Naive B cell (primary cell): ENCODE results near the gene RTL5. TPM values are rescaled to one million over a fixed set of nuclear protein-coding genes. Genes with fewer than 3 reads are reported as not detected.

ENCODE experiments used
- ATAC-seq, 2 donors: fragments of 150-1000 bp; cut with Tn5 transposase; 2 replicates each; pipeline ENCODE4 v1.10.0; 2021; ENCODE audit warnings: low read depth in 2 of 2, mild to moderate bottlenecking in 2 of 2, moderate library complexity in 2 of 2
- DNase-seq: peaks from one replicate; pipeline ENCODE4 v3.0.0; 2022
- H3K27ac Mint-ChIP-seq, 6 donors: one replicate each; pipeline ENCODE4 v1.8.0; 2020 to 2022; ENCODE audit warnings: mild to moderate bottlenecking in 6 of 6, mixed read lengths in 6 of 6, moderate library complexity in 5 of 6, inconsistent platforms in 2 of 6
- H3K27me3 Mint-ChIP-seq, 3 donors: one replicate each; pipeline ENCODE4 v1.8.0; 2021 to 2022; ENCODE audit warnings: mixed read lengths in 3 of 3, mild to moderate bottlenecking in 1 of 3
- H3K36me3 Mint-ChIP-seq, 2 donors: one replicate each; pipeline ENCODE4 v1.8.0; 2020 to 2022; ENCODE audit warnings: mixed read lengths in 2 of 2, inconsistent platforms in 1 of 2, mild to moderate bottlenecking in 1 of 2
- H3K4me1 Mint-ChIP-seq, 3 donors: one replicate each; pipeline ENCODE4 v1.8.0; 2020 to 2022; ENCODE audit warnings: mixed read lengths in 3 of 3, inconsistent platforms in 1 of 3, mild to moderate bottlenecking in 1 of 3, moderate library complexity in 1 of 3
- H3K4me3 Mint-ChIP-seq, 8 donors: one replicate each; pipeline ENCODE4 v1.8.0; 2020 to 2022; ENCODE audit warnings: mild to moderate bottlenecking in 8 of 8, mixed read lengths in 8 of 8, moderate library complexity in 8 of 8, inconsistent platforms in 2 of 8
- H3K9me3 Mint-ChIP-seq, 7 donors: one replicate each; pipeline ENCODE4 v1.8.0; 2020 to 2022; ENCODE audit warnings: mixed read lengths in 7 of 7, mild to moderate bottlenecking in 5 of 7, inconsistent platforms in 2 of 7, moderate library complexity in 1 of 7
- polyA plus RNA-seq, 6 donors: library from polyadenylated mRNA; unstranded; fragments of 300-500 nt; fragmentation: Illumina TruSeq; gene quantifications; one replicate each; pipeline ENCODE4 v1.2.3, GENCODE V29; 2021; ENCODE audit warnings: low read depth in 6 of 6

Gene RTL5
- polyA plus RNA-seq, 6 donors from 2014 or later, result 0.12 to 0.17 TPM; not detected in 4

- no peak overlapping the region for H3K4me3 Mint-ChIP-seq
- peaks cover 8 to 18% (median 15%) of the 10 kb centered on the region in 3 donors for H3K4me1 Mint-ChIP-seq
- H3K27ac Mint-ChIP-seq, result no peak overlapping the region
- H3K27me3 Mint-ChIP-seq, result peaks cover 21 to 55% (median 24%) of the 10 kb centered on the region in 3 donors
- ATAC-seq, result peak; percentile 66 to 81
- no peaks in the 10 kb centered on the region for H3K36me3 Mint-ChIP-seq
- peak; percentile 70 for DNase-seq
- peaks cover 0 to 3% (median 0%) of the 10 kb centered on the region in 7 donors for H3K9me3 Mint-ChIP-seq
Observed at GRCh38 chrX:72126539-72127140, 5.1 kb downstream of the RTL5 start.

- H3K4me3 Mint-ChIP-seq, result no peak overlapping the region
- no peak overlapping the region for H3K27ac Mint-ChIP-seq
- H3K9me3 Mint-ChIP-seq, result peaks cover 0 to 3% (median 0%) of the 10 kb centered on the region in 7 donors
- ATAC-seq (no peak), DNase-seq (no peak)
- peaks cover 8 to 25% (median 18%) of the 10 kb centered on the region in 3 donors for H3K4me1 Mint-ChIP-seq
- H3K27me3 Mint-ChIP-seq, result peaks cover 18 to 55% (median 24%) of the 10 kb centered on the region in 3 donors
- H3K36me3 Mint-ChIP-seq, result no peaks in the 10 kb centered on the region
Observed at GRCh38 chrX:72126048-72126415, 5.7 kb downstream of the RTL5 start.

GRCh38 chrX:72125331-72126047 lies 6.2 kb downstream of the RTL5 start:
- no peak for ATAC-seq
- H3K27me3 Mint-ChIP-seq, result peaks cover 18 to 57% (median 23%) of the 10 kb centered on the region in 3 donors
- peaks cover 8 to 30% (median 22%) of the 10 kb centered on the region in 3 donors for H3K4me1 Mint-ChIP-seq
- no peak overlapping the region for H3K4me3 Mint-ChIP-seq
- H3K9me3 Mint-ChIP-seq, result peaks cover 0 to 3% (median 0%) of the 10 kb centered on the region in 7 donors
- H3K27ac Mint-ChIP-seq, result peak overlapping the region in 3 of 6 donors; percentile 26 to 63 (median 38)
- H3K36me3 Mint-ChIP-seq, result no peaks in the 10 kb centered on the region
- DNase-seq, result no peak

- Mint-ChIP-seq H3K4me3 (no peak overlapping the region), H3K27me3 (peaks cover 18 to 50% (median 18%) of the 10 kb centered on the region in 3 donors), H3K36me3 (no peaks in the 10 kb centered on the region), H3K27ac (peak overlapping the region in 3 of 6 donors; percentile 38 to 57 (median 41)), H3K4me1 (peaks cover 3 to 30% (median 22%) of the 10 kb centered on the region in 3 donors), H3K9me3 (peaks cover 0 to 2% (median 0%) of the 10 kb centered on the region in 7 donors)
- DNase-seq, result no peak
- ATAC-seq, result no peak
Observed at GRCh38 chrX:72124540-72125201, 7.0 kb downstream of the RTL5 start.

- H3K9me3 Mint-ChIP-seq, result no peaks in the 10 kb centered on the region
- H3K4me1 Mint-ChIP-seq, result peaks cover 3 to 30% (median 22%) of the 10 kb centered on the region in 3 donors
- peaks cover 10 to 39% (median 13%) of the 10 kb centered on the region in 3 donors for H3K27me3 Mint-ChIP-seq
- DNase-seq (no peak), ATAC-seq (no peak)
- H3K36me3 Mint-ChIP-seq, result no peaks in the 10 kb centered on the region
- H3K27ac Mint-ChIP-seq, result peak overlapping the region in 2 of 6 donors; percentile 27 to 57
- peak overlapping the region in 1 of 8 donors; percentile 51 for H3K4me3 Mint-ChIP-seq
Observed at GRCh38 chrX:72123471-72124185, 8.1 kb downstream of the RTL5 start.

GRCh38 chrX:72122621-72123337 lies 8.9 kb downstream of the RTL5 start:
- Mint-ChIP-seq H3K36me3 (no peaks in the 10 kb centered on the region), H3K4me3 (no peak overlapping the region), H3K4me1 (peaks cover 3 to 30% (median 22%) of the 10 kb centered on the region in 3 donors), H3K27ac (peak overlapping the region in 1 of 6 donors; percentile 96), H3K9me3 (no peaks in the 10 kb centered on the region), H3K27me3 (peaks cover 10 to 35% (median 13%) of the 10 kb centered on the region in 3 donors)
- ATAC-seq (no peak), DNase-seq (no peak)

- Mint-ChIP-seq H3K4me3 (peak overlapping the region in 5 of 8 donors; percentile 36 to 81 (median 70)), H3K27me3 (peaks cover 5 to 35% (median 13%) of the 10 kb centered on the region in 3 donors), H3K9me3 (no peaks in the 10 kb centered on the region), H3K4me1 (peaks cover 3 to 30% (median 22%) of the 10 kb centered on the region in 3 donors), H3K27ac (peak overlapping the region in 1 of 6 donors; percentile 69), H3K36me3 (no peaks in the 10 kb centered on the region)
- peak; percentile 61 to 78 for ATAC-seq
- DNase-seq, result no peak
Observed at GRCh38 chrX:72121383-72121782, 10.3 kb downstream of the RTL5 start.

- Mint-ChIP-seq H3K36me3 (no peaks in the 10 kb centered on the region), H3K9me3 (no peaks in the 10 kb centered on the region), H3K27ac (peak overlapping the region in 1 of 6 donors; percentile 35), H3K27me3 (peaks cover 5 to 35% (median 13%) of the 10 kb centered on the region in 3 donors), H3K4me1 (peaks cover 3 to 30% (median 22%) of the 10 kb centered on the region in 3 donors), H3K4me3 (peak overlapping the region in 5 of 8 donors; percentile 12 to 81 (median 70))
- ATAC-seq, result peak in 1 of 2 donors; percentile 21
- no peak for DNase-seq
Observed at GRCh38 chrX:72120837-72121236, 10.9 kb downstream of the RTL5 start.

- no peaks in the 10 kb centered on the region for H3K9me3 Mint-ChIP-seq
- no peak for ATAC-seq
- no peak overlapping the region for H3K4me3 Mint-ChIP-seq
- DNase-seq, result no peak
- H3K36me3 Mint-ChIP-seq, result no peaks in the 10 kb centered on the region
- H3K27me3 Mint-ChIP-seq, result peaks cover 0 to 22% (median 0%) of the 10 kb centered on the region in 3 donors
- H3K27ac Mint-ChIP-seq, result no peak overlapping the region
- H3K4me1 Mint-ChIP-seq, result peaks cover 0 to 21% (median 9%) of the 10 kb centered on the region in 3 donors
Observed at GRCh38 chrX:72117636-72118210, 14.0 kb downstream of the RTL5 start.

GRCh38 chrX:72115380-72115779 lies 16.3 kb downstream of the RTL5 start:
- Mint-ChIP-seq H3K27me3 (peaks cover 0 to 13% (median 9%) of the 10 kb centered on the region in 3 donors), H3K36me3 (no peaks in the 10 kb centered on the region), H3K27ac (peak overlapping the region in 1 of 6 donors; percentile 74), H3K4me1 (no peaks in the 10 kb centered on the region), H3K4me3 (no peak overlapping the region), H3K9me3 (peaks cover 0 to 2% (median 0%) of the 10 kb centered on the region in 7 donors)
- ATAC-seq, result no peak
- no peak for DNase-seq

GRCh38 chrX:72114807-72115206 lies 16.9 kb downstream of the RTL5 start:
- DNase-seq (no peak), ATAC-seq (no peak)
- no peak overlapping the region for H3K4me3 Mint-ChIP-seq
- H3K9me3 Mint-ChIP-seq, result peaks cover 0 to 2% (median 0%) of the 10 kb centered on the region in 7 donors
- H3K36me3 Mint-ChIP-seq, result no peaks in the 10 kb centered on the region
- no peak overlapping the region for H3K27ac Mint-ChIP-seq
- H3K27me3 Mint-ChIP-seq, result peaks cover 0 to 13% (median 9%) of the 10 kb centered on the region in 3 donors
- peaks cover 0 to 2% (median 0%) of the 10 kb centered on the region in 3 donors for H3K4me1 Mint-ChIP-seq

- peaks cover 0 to 13% (median 9%) of the 10 kb centered on the region in 3 donors for H3K27me3 Mint-ChIP-seq
- H3K4me3 Mint-ChIP-seq, result no peak overlapping the region
- peaks cover 0 to 2% (median 0%) of the 10 kb centered on the region in 3 donors for H3K4me1 Mint-ChIP-seq
- peaks cover 0 to 2% (median 0%) of the 10 kb centered on the region in 7 donors for H3K9me3 Mint-ChIP-seq
- ATAC-seq, result no peak
- DNase-seq, result no peak
- H3K27ac Mint-ChIP-seq, result no peak overlapping the region
- no peaks in the 10 kb centered on the region for H3K36me3 Mint-ChIP-seq
Observed at GRCh38 chrX:72114306-72114705, 17.4 kb downstream of the RTL5 start.
